C4-2B (cell line): ENCODE measurements around the gene MDFI.

Source experiments
- H3K27ac ChIP-seq: fragments of 450-650 bp; 2 replicates; pipeline ENCODE4 v1.5.1; 2017
- CTCF ChIP-seq: fragments of 450-650 bp; conservative IDR thresholded peaks from 2 replicates; pipeline ENCODE4 v1.5.1; 2017; ENCODE audit warnings: mild to moderate bottlenecking
- ZFX ChIP-seq: fragments of 450-650 bp; IDR thresholded peaks from 2 replicates; pipeline ENCODE4 v1.6.1; 2017

Gene MDFI

GRCh38 chr6:41680182-41680965, 42.1 kb downstream of the MDFI start:
- no peak overlapping the region for H3K27ac ChIP-seq
- TF ChIP-seq ZFX = no peak
- TF ChIP-seq CTCF = no peak

- TF ChIP-seq CTCF = peak; percentile 93
- TF ChIP-seq ZFX = no peak
- no peak overlapping the region for H3K27ac ChIP-seq
Observed at GRCh38 chr6:41682056-41682477, 43.8 kb downstream of the MDFI start.

- TF ChIP-seq ZFX (no peak), CTCF (no peak; the same call in none of the 2 replicates)
- H3K27ac ChIP-seq = no peak overlapping the region
Observed at GRCh38 chr6:41682497-41683272, 44.4 kb downstream of the MDFI start.

- TF ChIP-seq CTCF (no peak), ZFX (no peak)
- H3K27ac ChIP-seq = no peak overlapping the region
Observed at GRCh38 chr6:41683273-41683522, 44.9 kb downstream of the MDFI start.

GRCh38 chr6:41683523-41684310, 45.4 kb downstream of the MDFI start:
- no peak overlapping the region for H3K27ac ChIP-seq
- TF ChIP-seq CTCF (peak; percentile 94), ZFX (no peak)

GRCh38 chr6:41684311-41685180, 46.3 kb downstream of the MDFI start:
- H3K27ac ChIP-seq = no peak overlapping the region
- no peak for TF ChIP-seq CTCF
- no peak for TF ChIP-seq ZFX
